H9 (cell line): ENCODE data around the gene F3. TPM values are rescaled to one million over a fixed set of nuclear protein-coding genes. Genes with fewer than 3 reads are reported as not detected.

Source experiments
- DNase-seq: peaks from one replicate; pipeline ENCODE4 v3.0.0-alpha.2; 2017
- H2AFZ ChIP-seq: one replicate; pipeline ENCODE4 v1.6.1; 2013; ENCODE audit warnings: mild to moderate bottlenecking, low read length, control low read depth, moderate library complexity
- H2AK5ac ChIP-seq: 2 replicates; pipeline ENCODE4 v1.6.1; 2013; ENCODE audit warnings: low read length, control low read depth, mixed read lengths; ENCODE audit not compliant: insufficient read length
- H2BK120ac ChIP-seq: one replicate; pipeline ENCODE4 v1.6.1; 2013; ENCODE audit warnings: low read depth, mild to moderate bottlenecking, low read length, control low read depth, inconsistent platforms; ENCODE audit not compliant: poor library complexity, severe bottlenecking
- H2BK12ac ChIP-seq: 2 replicates; pipeline ENCODE4 v1.6.1; 2013; ENCODE audit warnings: low read length, control low read depth, mixed read lengths, low read depth; ENCODE audit not compliant: insufficient read length
- H2BK15ac ChIP-seq: 2 replicates; pipeline ENCODE4 v1.6.1; 2013; ENCODE audit warnings: low read depth, low read length, control low read depth
- H2BK20ac ChIP-seq: one replicate; pipeline ENCODE4 v1.6.1; 2013; ENCODE audit warnings: low read depth, mild to moderate bottlenecking, low read length, control low read depth, inconsistent platforms; ENCODE audit not compliant: poor library complexity, severe bottlenecking
- H2BK5ac ChIP-seq: 2 replicates; pipeline ENCODE4 v1.6.1; 2013; ENCODE audit warnings: low read length, control low read depth, mixed read lengths; ENCODE audit not compliant: insufficient read length
- H3K14ac ChIP-seq: 2 replicates; pipeline ENCODE4 v1.6.1; 2013; ENCODE audit warnings: low read length, control low read depth; ENCODE audit not compliant: insufficient read depth
- H3K18ac ChIP-seq: 2 replicates; pipeline ENCODE4 v1.6.1; 2013; ENCODE audit warnings: low read depth, mild to moderate bottlenecking, mixed read lengths, low read length, control low read depth; ENCODE audit not compliant: insufficient read length
- H3K23ac ChIP-seq: 2 replicates; pipeline ENCODE4 v1.6.1; 2013; ENCODE audit warnings: low read length, control low read depth, mixed read lengths, low read depth; ENCODE audit not compliant: insufficient read length
- H3K23me2 ChIP-seq: 2 replicates; pipeline ENCODE4 v1.6.1; 2013; ENCODE audit warnings: low read depth, mild to moderate bottlenecking, mixed read lengths, low read length, control low read depth; ENCODE audit not compliant: insufficient read length, poor library complexity, severe bottlenecking
- H3K27ac ChIP-seq: 2 replicates; pipeline ENCODE4 v1.5.1; 2013; ENCODE audit warnings: low read length, control low read depth, mixed read lengths, low read depth; ENCODE audit not compliant: insufficient read length
- H3K27me3 ChIP-seq: 2 replicates; pipeline ENCODE4 v1.6.1; 2013; ENCODE audit warnings: low read length, control low read depth, inconsistent platforms; ENCODE audit not compliant: insufficient read depth
- H3K4ac ChIP-seq: 2 replicates; pipeline ENCODE4 v1.6.1; 2013; ENCODE audit warnings: low read depth, mild to moderate bottlenecking, control low read depth, inconsistent platforms, low read length, moderate library complexity
- H3K4me1 ChIP-seq: 2 replicates; pipeline ENCODE4 v1.6.1; 2013; ENCODE audit warnings: low read length, control low read depth, inconsistent platforms; ENCODE audit not compliant: insufficient read depth
- H3K4me2 ChIP-seq: 2 replicates; pipeline ENCODE4 v1.6.1; 2013; ENCODE audit warnings: low read length, control low read depth, mixed read lengths; ENCODE audit not compliant: insufficient read length, insufficient read depth
- H3K56ac ChIP-seq: 2 replicates; pipeline ENCODE4 v1.6.1; 2013; ENCODE audit warnings: low read depth, mild to moderate bottlenecking, mixed read lengths, low read length, control low read depth; ENCODE audit not compliant: insufficient read length
- H3K79me1 ChIP-seq: 2 replicates; pipeline ENCODE4 v1.6.1; 2013; ENCODE audit warnings: low read depth, mild to moderate bottlenecking, moderate library complexity, low read length, control low read depth, inconsistent platforms; ENCODE audit not compliant: insufficient read depth, poor library complexity, severe bottlenecking
- H3K79me2 ChIP-seq: 2 replicates; pipeline ENCODE4 v1.6.1; 2013; ENCODE audit warnings: low read length, control low read depth, inconsistent platforms; ENCODE audit not compliant: insufficient read depth
- H3K9ac ChIP-seq: 2 replicates; pipeline ENCODE4 v1.6.1; 2013; ENCODE audit warnings: low read length, control low read depth, mixed read lengths; ENCODE audit not compliant: insufficient read length; ENCODE audit errors: extremely low read depth
- H3K9me3 ChIP-seq: one replicate; pipeline ENCODE4 v1.6.1; 2013; ENCODE audit warnings: low read depth, low read length, inconsistent platforms; ENCODE audit not compliant: control insufficient read depth
- H3T11ph ChIP-seq: one replicate; pipeline ENCODE4 v1.6.1; 2013; ENCODE audit warnings: mild to moderate bottlenecking, low read length, control low read depth, inconsistent platforms
- H4K20me1 ChIP-seq: one replicate; pipeline ENCODE4 v1.6.1; 2013; ENCODE audit not compliant: control insufficient read depth, insufficient read length, insufficient read depth
- H4K5ac ChIP-seq: 2 replicates; pipeline ENCODE4 v1.6.1; 2013; ENCODE audit warnings: low read depth, mild to moderate bottlenecking, mixed read lengths, low read length, control low read depth; ENCODE audit not compliant: insufficient read length
- H4K8ac ChIP-seq: replicated peaks from 2 replicates; pipeline ENCODE4 v1.6.1; 2013; ENCODE audit warnings: low read length, control low read depth, mixed read lengths, low read depth; ENCODE audit not compliant: insufficient read length
- H4K91ac ChIP-seq: 2 replicates; pipeline ENCODE4 v1.6.1; 2013; ENCODE audit warnings: low read depth, mild to moderate bottlenecking, moderate library complexity, mixed read lengths, low read length, control low read depth; ENCODE audit not compliant: insufficient read length
- H3K27ac Mint-ChIP-seq, 3 experiments: 2 replicates in 2 of 3; 3 replicates in 1 of 3; pipeline ENCODE4 v1.8.0; 2020 to 2021; ENCODE audit warnings: mixed read lengths in 3 of 3, mild to moderate bottlenecking in 1 of 3, moderate library complexity in 1 of 3
- H3K27me3 Mint-ChIP-seq: 2 replicates; pipeline ENCODE4 v1.8.0; 2021; ENCODE audit warnings: low read depth, mild to moderate bottlenecking, moderate library complexity, mixed read lengths
- H3K36me3 Mint-ChIP-seq, 3 experiments: 2 replicates in 2 of 3; 3 replicates in 1 of 3; pipeline ENCODE4 v1.8.0; 2020 to 2021; ENCODE audit warnings: low read depth in 3 of 3, mixed read lengths in 3 of 3; ENCODE audit not compliant: insufficient read depth in 1 of 3
- H3K4me1 Mint-ChIP-seq, 2 experiments: 2 replicates each; pipeline ENCODE4 v1.8.0; 2020; ENCODE audit warnings: mixed read lengths in 2 of 2
- H3K4me3 Mint-ChIP-seq, 2 experiments: 2 replicates in 1 of 2; 3 replicates in 1 of 2; pipeline ENCODE4 v1.8.0; 2020 to 2021; ENCODE audit warnings: mild to moderate bottlenecking in 2 of 2, mixed read lengths in 2 of 2, moderate library complexity in 1 of 2
- H3K9me3 Mint-ChIP-seq, 2 experiments: 2 replicates in 1 of 2; 3 replicates in 1 of 2; pipeline ENCODE4 v1.8.0; 2020; ENCODE audit warnings: mild to moderate bottlenecking in 2 of 2, mixed read lengths in 2 of 2, moderate library complexity in 1 of 2
- CTCF ChIP-seq: fragments of 200-600 bp; sonication (generic); conservative IDR thresholded peaks from 3 replicates; pipeline ENCODE4 v1.8.0; 2021; ENCODE audit warnings: antibody characterized with exemption, mild to moderate bottlenecking
- WGBS: extraction: QIAGEN DNeasy Blood & Tissue Kit; methylation state at CpG from one replicate; pipeline ENCODE4 v1.1.7; 2013; ENCODE audit warnings: missing lambda C conversion rate, low lambda C conversion rate, mixed read lengths; ENCODE audit not compliant: insufficient read length; ENCODE audit errors: extremely low coverage; 5-methylcytosine and 5-hydroxymethylcytosine counted together
- total RNA-seq: library from RNA; stranded (reverse); gene quantifications from 2 replicates; pipeline ENCODE4 v1.2.1, GENCODE V29; 2021

The F3 gene
- total RNA-seq, 1 experiment from 2014 or later: 21.7 TPM

GRCh38 chr1:94580367-94581115 lies 39.0 kb upstream of the F3 start:
- no peaks in the 10 kb centered on the region for H4K20me1 ChIP-seq
- H3K79me2 ChIP-seq: no peaks in the 10 kb centered on the region
- H3K9me3 ChIP-seq: no peaks in the 10 kb centered on the region
- H4K8ac ChIP-seq: no peak overlapping the region
- no peak overlapping the region for H3K4me3 Mint-ChIP-seq
- H3K9me3 Mint-ChIP-seq: peaks cover 30% of the 10 kb centered on the region in 2 experiments
- no peak for TF ChIP-seq CTCF
- no peak overlapping the region for H2AK5ac ChIP-seq
- no peak overlapping the region for H3K4ac ChIP-seq
- H2BK12ac ChIP-seq: no peak overlapping the region
- no peak overlapping the region for H2BK20ac ChIP-seq
- no peak overlapping the region for H3T11ph ChIP-seq
- H2AFZ ChIP-seq: no peak overlapping the region
- H3K14ac ChIP-seq: no peak overlapping the region
- H2BK120ac ChIP-seq: no peak overlapping the region
- no peaks in the 10 kb centered on the region for H3K79me1 ChIP-seq
- H3K4me1 Mint-ChIP-seq: peaks cover 17 to 25% of the 10 kb centered on the region in 2 experiments
- no peak for DNase-seq
- H3K18ac ChIP-seq: no peak overlapping the region
- WGBS: no CpG with 5 or more reads among the region's 10 CpGs
- no peak overlapping the region for H3K23ac ChIP-seq
- H3K9ac ChIP-seq: no peak overlapping the region
- H3K27me3 ChIP-seq: no peaks in the 10 kb centered on the region
- H3K56ac ChIP-seq: no peak overlapping the region
- no peak overlapping the region for H2BK5ac ChIP-seq
- H4K91ac ChIP-seq: no peak overlapping the region
- no peak overlapping the region for H3K4me2 ChIP-seq
- H3K36me3 Mint-ChIP-seq: peaks cover 13 to 26% (median 23%) of the 10 kb centered on the region in 3 experiments
- no peaks in the 10 kb centered on the region for H3K27me3 Mint-ChIP-seq
- H3K27ac ChIP-seq: no peak overlapping the region
- no peak overlapping the region; a peak in 1 of 7 replicates for H3K27ac Mint-ChIP-seq
- H2BK15ac ChIP-seq: no peak overlapping the region
- no peak overlapping the region for H4K5ac ChIP-seq
- H3K23me2 ChIP-seq: no peaks in the 10 kb centered on the region
- no peaks in the 10 kb centered on the region; the same call in 1 of the 2 replicates for H3K4me1 ChIP-seq
